Stimulated activated CD8-positive, alpha-beta memory T cell treated with anti-CD3 and anti-CD28 coated beads, Interleukin-2, amount 100 ng/mL, for 1 hour (primary cell): Measurements from ENCODE around the gene STAC2.
"Not testable (repeated sequence)": the region's sequence is repeated elsewhere in the genome, so short reads cannot be mapped to it uniquely, and the experiment has no call there.

Source experiments
- DNase-seq, 2 donors: peaks; one replicate each; pipeline ENCODE4 v3.0.0-alpha.2; 2020; ENCODE audit warnings: low read depth in 2 of 2

STAC2 gene

GRCh38 chr17:39187152-39187830 is 38.5 kb downstream of the STAC2 start:
- DNase-seq, result no peak

DNA sequence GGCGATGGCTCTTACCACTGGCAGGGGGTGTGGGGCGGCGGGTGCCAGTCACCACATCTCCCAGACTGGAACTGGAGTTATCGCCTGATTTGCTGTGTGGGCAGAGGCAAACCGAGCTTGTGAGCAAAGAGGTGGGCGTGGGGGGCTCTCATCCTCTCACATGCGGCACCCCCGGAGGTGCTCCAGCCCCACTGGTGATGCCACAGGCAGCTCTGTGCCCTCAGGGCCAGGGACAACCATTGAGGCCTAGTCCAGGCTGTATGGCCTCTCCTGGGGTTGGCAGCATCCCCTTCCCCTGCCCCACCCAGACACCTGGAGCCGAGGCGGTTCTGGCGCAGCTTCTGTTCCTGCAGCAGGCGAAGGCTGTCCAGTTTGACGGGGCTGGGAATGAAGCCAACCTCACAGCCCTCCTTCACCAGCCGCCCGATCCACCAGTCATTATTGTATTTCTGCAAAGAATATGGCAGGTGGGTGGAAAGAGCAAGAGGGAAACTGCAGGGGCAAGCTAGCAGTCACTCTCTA is 39.2 kb downstream of the STAC2 start:
- DNase-seq, result no peak

DNA sequence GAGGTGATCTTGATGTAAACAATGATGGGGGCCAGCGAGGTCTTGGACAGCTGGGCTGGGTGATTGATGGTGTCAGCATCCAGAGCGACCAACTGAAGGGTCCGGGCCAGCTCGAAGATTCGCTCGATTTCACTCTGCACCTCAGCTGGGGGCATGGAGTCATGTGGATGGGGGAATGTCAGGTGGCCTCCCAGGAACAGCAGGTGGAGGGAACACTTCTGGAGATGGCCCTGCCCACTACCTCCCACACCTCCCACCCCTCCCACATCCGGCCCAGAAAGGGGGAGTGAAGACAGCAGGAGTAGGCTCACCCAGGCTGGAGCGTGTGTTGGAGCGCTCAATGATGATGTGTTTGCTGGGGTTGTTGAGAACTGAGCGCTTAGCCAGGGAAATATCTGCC is 42.0 kb downstream of the STAC2 start:
- DNase-seq, result no peak

GRCh38 chr17:39183045-39183444 is 42.7 kb downstream of the STAC2 start:
- DNase-seq, result no peak

DNA sequence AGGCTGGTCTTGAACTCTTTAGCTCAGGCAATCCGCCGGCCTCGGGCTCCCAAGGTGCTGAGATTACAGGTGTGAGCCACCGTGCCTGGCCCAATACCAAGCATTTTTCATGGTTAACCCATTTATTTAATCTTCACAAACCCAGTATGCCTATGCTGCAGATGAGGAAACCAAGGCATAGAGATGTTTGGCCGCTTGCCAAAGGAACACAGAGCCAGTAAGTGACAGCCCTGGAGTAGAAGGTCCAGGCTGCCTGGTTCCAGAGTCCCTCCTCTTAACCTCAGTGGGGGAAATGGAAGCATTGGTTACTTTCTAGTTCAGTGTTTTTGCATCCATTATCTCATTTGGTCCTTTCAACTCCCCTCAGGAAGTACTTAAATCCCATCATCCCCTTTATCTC is 44.4 kb downstream of the STAC2 start:
- DNase-seq, result no peak

- DNase-seq, result no peak
Observed at GRCh38 chr17:39178536-39178935, 47.2 kb downstream of the STAC2 start.

DNA sequence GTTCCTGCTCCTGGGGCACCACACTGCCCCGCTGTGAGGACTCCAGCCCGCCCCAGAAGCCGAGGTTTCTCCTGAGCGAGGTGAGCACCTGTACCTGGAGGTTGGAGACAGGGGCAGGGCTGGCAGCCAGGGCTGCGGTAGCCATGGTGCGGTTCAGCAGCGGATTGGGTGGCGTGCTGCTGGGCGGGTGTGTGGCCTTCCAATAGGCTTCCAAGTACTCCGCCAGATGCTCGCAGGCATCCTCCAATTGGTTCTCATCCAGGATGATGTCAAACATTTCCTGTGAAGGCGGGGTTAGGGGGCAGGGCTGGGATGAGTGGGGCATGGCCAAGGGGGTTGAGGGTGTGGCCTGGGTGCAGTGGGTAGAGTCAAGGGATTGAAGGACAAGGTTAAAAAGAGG is 48.5 kb downstream of the STAC2 start:
- no peak for DNase-seq

- DNase-seq, result no peak
Observed at GRCh38 chr17:39175695-39176093, 50.1 kb downstream of the STAC2 start.

GRCh38 chr17:39174920-39175694 is 50.6 kb downstream of the STAC2 start:
- peak; percentile 55 to 70 for DNase-seq

DNA sequence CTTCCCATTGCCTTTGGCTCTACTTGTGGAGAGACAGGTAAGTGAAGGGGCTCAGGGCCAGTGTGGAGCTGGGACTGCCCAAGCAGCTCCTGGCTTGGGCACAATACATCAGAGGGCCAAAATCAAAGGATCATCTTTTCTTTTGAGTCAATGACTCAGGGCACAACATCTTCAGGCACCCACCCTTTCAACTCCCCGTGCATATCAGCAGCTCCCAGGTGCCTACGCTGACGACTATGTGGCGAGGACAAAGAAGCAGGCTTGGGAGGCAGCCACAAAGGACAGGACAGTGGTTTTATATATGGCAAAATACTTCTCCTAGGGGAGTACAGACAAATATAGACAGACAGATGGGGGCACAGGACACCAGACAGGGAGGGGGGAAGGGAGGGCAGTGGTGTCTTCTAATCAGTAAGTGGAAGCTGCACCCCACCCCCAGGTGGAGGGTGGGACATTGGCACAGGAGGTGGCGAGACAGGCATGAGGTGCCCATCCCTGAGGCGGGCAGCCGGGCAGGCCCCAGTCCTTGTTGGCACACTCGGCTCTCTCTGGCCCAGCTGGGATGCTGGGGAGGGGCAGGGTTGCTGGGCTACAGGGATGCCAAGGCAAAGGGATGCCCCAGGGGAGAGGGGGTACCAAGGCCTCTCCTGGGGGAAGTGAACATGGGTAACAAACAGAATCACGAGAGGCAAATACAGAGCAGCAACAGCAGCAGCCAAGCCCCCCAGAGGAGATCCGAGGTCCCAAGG is 52.0 kb downstream of the STAC2 start:
- no peak for DNase-seq

DNA sequence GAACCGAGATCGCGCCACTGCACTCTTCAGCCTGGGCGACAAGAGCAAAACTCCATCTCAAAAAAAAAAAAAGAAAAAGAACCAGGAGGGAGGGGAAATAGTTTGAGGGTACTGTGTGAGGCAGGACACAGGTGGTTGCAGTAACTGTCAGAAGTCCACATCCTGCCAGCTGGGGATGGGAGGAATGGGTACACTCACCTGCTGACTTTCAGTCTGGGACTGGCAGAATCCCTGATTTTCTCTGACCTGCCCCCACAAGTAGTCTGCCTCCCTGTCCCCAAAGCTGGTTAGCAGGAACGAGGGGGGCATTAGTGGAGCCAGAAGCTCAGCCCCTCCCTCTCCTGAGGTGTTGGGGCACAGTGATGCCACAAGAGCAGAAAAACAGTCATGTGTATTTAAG is 52.7 kb downstream of the STAC2 start:
- no peak for DNase-seq

GRCh38 chr17:39171933-39172332 is 53.8 kb downstream of the STAC2 start:
- DNase-seq, result no peak

- DNase-seq, result no peak
Observed at GRCh38 chr17:39170558-39170957, 55.2 kb downstream of the STAC2 start.

GRCh38 chr17:39170109-39170508 is 55.6 kb downstream of the STAC2 start:
- no peak for DNase-seq

- no peak for DNase-seq
Observed at GRCh38 chr17:39169518-39169917, 56.2 kb downstream of the STAC2 start.

- DNase-seq, result no peak
Observed at GRCh38 chr17:39169101-39169500, 56.6 kb downstream of the STAC2 start.

- not testable (repeated sequence) for DNase-seq
Observed at GRCh38 chr17:39168503-39168902, 57.2 kb downstream of the STAC2 start.

- DNase-seq, result no peak
Observed at GRCh38 chr17:39167476-39167875, 58.3 kb downstream of the STAC2 start.

DNA sequence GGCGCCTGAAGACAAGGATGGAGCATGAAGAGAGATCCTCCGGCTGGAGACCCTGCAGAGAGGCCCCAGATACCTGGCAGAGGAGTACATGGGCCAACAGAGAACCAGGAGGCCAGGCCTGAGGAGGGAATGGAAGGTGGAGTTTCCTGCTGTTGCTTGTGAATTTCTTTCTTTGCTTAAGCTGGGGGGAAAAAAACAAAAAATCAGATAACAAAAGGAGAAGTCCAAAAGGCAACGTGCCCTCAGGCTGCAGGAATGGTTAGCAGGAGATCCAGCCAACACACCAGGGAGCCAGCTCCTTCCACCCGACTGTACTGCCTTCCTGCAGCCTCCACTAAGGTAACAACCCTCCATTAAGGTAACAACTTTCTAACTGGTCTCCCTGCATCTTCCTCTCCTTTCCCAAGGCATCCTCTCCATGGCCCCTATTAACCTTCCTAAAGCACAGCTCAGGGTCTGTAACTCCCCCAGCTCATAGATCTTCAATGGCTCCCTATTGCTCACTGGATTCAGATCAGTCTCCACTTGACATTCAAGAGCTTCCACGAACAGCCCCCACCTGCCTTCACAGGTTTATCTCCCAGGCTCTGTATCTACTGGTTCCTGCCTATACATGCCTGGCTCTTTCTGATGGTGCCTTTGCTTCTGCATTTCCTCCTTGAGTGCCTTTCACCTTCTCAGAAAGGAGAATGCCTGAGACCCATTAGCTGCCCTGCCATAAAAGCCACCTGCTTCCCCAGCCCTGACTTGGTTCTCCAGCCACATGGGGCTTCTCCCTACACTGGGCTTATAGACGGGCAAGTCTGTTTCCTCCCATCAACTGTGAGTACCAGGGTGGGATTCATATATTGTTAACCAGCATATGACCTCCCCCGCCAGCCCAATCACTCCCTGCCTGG is 59.1 kb downstream of the STAC2 start:
- no peak for DNase-seq

DNA sequence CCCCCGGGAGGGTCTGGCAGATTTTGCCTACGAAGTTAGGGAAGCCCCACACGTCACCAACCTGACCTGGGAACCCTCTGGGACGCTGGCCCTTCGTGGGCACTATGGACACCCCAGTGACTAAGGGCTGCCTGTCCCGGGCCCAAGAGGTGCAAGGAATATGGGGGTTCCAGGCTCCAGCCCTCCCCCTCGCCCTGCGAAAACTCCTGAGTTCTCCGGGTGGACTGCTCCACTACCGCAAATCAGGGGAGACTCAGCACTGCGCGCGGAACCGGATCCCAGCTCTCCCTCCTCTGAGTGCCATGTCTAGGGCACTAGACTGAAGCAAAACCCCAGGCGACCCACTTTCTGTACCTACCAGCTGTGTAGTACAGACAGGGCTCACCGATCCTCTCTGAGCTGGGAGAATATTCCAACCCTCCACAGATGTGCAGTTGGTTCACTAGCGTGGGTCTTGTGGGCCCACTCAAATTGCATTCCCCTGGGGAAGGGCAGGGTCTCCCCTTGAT is 59.9 kb downstream of the STAC2 start, which contains the start of gene ARL5C:
ARL5C (minus strand) TSS at position 321 of the 509 bp plus-strand sequence. CDS start 401 bp downstream, outside the sequence.
- DNase-seq, result no peak
